HepG2 (cell line): ENCODE measurements around the gene QRICH2. TPM values are rescaled to one million over a fixed set of nuclear protein-coding genes. Genes with fewer than 3 reads are reported as not detected.
A peak's percentile ranks its signal among the peaks of the same experiment; 100 is the strongest.

Experiments
- ATAC-seq: fragments of 200-7000 bp; cut with Tn5 transposase; 3 replicates; pipeline ENCODE4 v1.9.1; 2020; ENCODE audit warnings: mild to moderate bottlenecking, moderate library complexity
- BruUV-seq: library from RNA; stranded (reverse); fragments of 400-500 nt; replicated peaks from 2 replicates; lab custom pipeline; 2021; lab: Mats Ljungman, UMichigan
- CTCF ChIA-PET: fragments of 300-600 bp; formaldehyde crosslinking; extraction: SDS; loops from one replicate; lab custom pipeline; 2021; ENCODE audit warnings: low total read pairs, inconsistent platforms, low intra/inter-chr PET ratio; lab: Yijun Ruan, JAX
- POLR2A ChIA-PET: fragments of 350-600 bp; sonication (Branson Sonifier 250); formaldehyde crosslinking; loops from one replicate; lab custom pipeline; 2020; ENCODE audit warnings: antibody characterized with exemption, inconsistent platforms; lab: Yijun Ruan, JAX
- DNase-seq: peaks from one replicate; pipeline ENCODE4 v3.0.0-alpha.2; 2015; ENCODE audit warnings: low spot score
- FAIRE-seq: peaks from 3 replicates; lab custom pipeline; 2011; peaks lifted over from hg19 to GRCh38; lab: Jason Lieb, UNC
- H2AFZ ChIP-seq: one replicate; pipeline ENCODE4 v1.6.1; 2011; ENCODE audit warnings: low read length, inconsistent platforms
- H3K27ac ChIP-seq: fragments of 300-600 bp; 3 replicates; pipeline ENCODE4 v1.8.0; 2011; ENCODE audit warnings: mixed run types, mild to moderate bottlenecking, mixed read lengths, low read length, inconsistent platforms; ENCODE audit not compliant: insufficient read depth; ENCODE audit errors: extremely low read length
- H3K27me3 ChIP-seq, 2 experiments: fragments of 200-600 bp in 1 of 2; 2 replicates in 1 of 2; 3 replicates in 1 of 2; pipeline versions ENCODE4 v1.6.0 to v1.8.0; 2011; ENCODE audit warnings: low read length in 2 of 2, mild to moderate bottlenecking in 2 of 2, moderate library complexity in 2 of 2, inconsistent platforms in 1 of 2; ENCODE audit not compliant: insufficient read depth in 2 of 2, control insufficient read depth in 1 of 2
- H3K36me3 ChIP-seq, 2 experiments: fragments of 200-600 bp in 1 of 2; replicated peaks in 1 of 2; 2 replicates in 1 of 2; 3 replicates in 1 of 2; pipeline versions ENCODE4 v1.5.1 to v1.8.0; 2011; ENCODE audit warnings: low read length in 2 of 2, inconsistent platforms in 1 of 2; ENCODE audit not compliant: insufficient read depth in 2 of 2, control insufficient read depth in 1 of 2
- H3K4me1 ChIP-seq: 2 replicates; pipeline ENCODE4 v1.5.1; 2012; ENCODE audit warnings: low read length, inconsistent platforms; ENCODE audit not compliant: insufficient read depth
- H3K4me2 ChIP-seq: 2 replicates; pipeline ENCODE4 v1.6.0; 2011; ENCODE audit warnings: low read depth, low read length, inconsistent platforms
- H3K4me3 ChIP-seq, 3 experiments: fragments of 200-600 bp in 1 of 3; sonication (generic), shearing (Covaris generic) in 1 of 3; replicated peaks in 1 of 3; 2 replicates each; pipeline ENCODE4 v1.5.1; 2011 to 2016; ENCODE audit warnings: low read length in 3 of 3, inconsistent platforms in 2 of 3, low read depth in 2 of 3, mild to moderate bottlenecking in 2 of 3, control low read depth in 1 of 3, mixed read lengths in 1 of 3; ENCODE audit not compliant: insufficient read depth in 1 of 3
- H3K79me2 ChIP-seq: one replicate; pipeline ENCODE4 v1.6.1; 2011; ENCODE audit warnings: low read length, inconsistent platforms; ENCODE audit not compliant: insufficient read depth
- H3K9ac ChIP-seq: 2 replicates; pipeline ENCODE4 v1.6.0; 2011; ENCODE audit warnings: mild to moderate bottlenecking, low read depth, low read length, inconsistent platforms; ENCODE audit not compliant: insufficient read depth
- H3K9me3 ChIP-seq: 2 replicates; pipeline ENCODE4 v1.5.1; 2012; ENCODE audit warnings: mild to moderate bottlenecking, low read length
- H4K20me1 ChIP-seq: 2 replicates; pipeline ENCODE4 v1.6.0; 2011; ENCODE audit warnings: inconsistent platforms, mild to moderate bottlenecking, low read length, moderate library complexity; ENCODE audit not compliant: insufficient read depth
- ATM ChIP-seq: fragments of 450-650 bp; IDR thresholded peaks from 2 replicates; pipeline ENCODE4 v1.7.1; 2017; ENCODE audit warnings: mild to moderate bottlenecking, borderline replicate concordance
- CENPT ChIP-seq: sonication (generic); formaldehyde crosslinking; IDR thresholded peaks from 2 replicates; pipeline ENCODE4 v1.8.0; 2022; ENCODE audit warnings: low read depth, mild to moderate bottlenecking, moderate library complexity, missing genetic modification reagents
- FOXA1 ChIP-seq, 2 experiments: fragments of 450-650 bp in 1 of 2; sonication (generic) in 1 of 2; formaldehyde crosslinking in 1 of 2; IDR thresholded peaks; 2 replicates each; pipeline versions ENCODE4 v1.4.0 to v1.6.1; 2016 to 2020; ENCODE audit warnings: missing genetic modification reagents in 1 of 2
- FOXP1 ChIP-seq, 2 experiments: fragments of 450-650 bp in 1 of 2; IDR thresholded peaks; 2 replicates each; pipeline ENCODE4 v1.6.1; 2017 to 2018; ENCODE audit warnings: antibody characterized with exemption in 1 of 2
- HNRNPUL1 ChIP-seq: fragments of 200-400 bp; formaldehyde crosslinking; IDR thresholded peaks from 2 replicates; pipeline ENCODE4 v1.6.1; 2017; ENCODE audit warnings: low read depth, mild to moderate bottlenecking, low read length, moderate library complexity
- IKZF1 ChIP-seq: fragments of 450-650 bp; IDR thresholded peaks from 2 replicates; pipeline ENCODE4 v1.7.1; 2016
- KDM2A ChIP-seq: sonication (generic); formaldehyde crosslinking; IDR thresholded peaks from 2 replicates; pipeline ENCODE4 v1.4.0; 2020; ENCODE audit warnings: low read depth, missing genetic modification reagents, borderline replicate concordance
- KLF12 ChIP-seq: sonication (generic); formaldehyde crosslinking; IDR thresholded peaks from 2 replicates; pipeline ENCODE4 v1.4.0; 2020; ENCODE audit warnings: missing genetic modification reagents, borderline replicate concordance
- MEF2D ChIP-seq: sonication (generic); formaldehyde crosslinking; IDR thresholded peaks from 2 replicates; pipeline ENCODE4 v1.5.1; 2020; ENCODE audit warnings: mild to moderate bottlenecking, missing genetic modification reagents
- MTF1 ChIP-seq: sonication (generic); formaldehyde crosslinking; IDR thresholded peaks from 2 replicates; pipeline ENCODE4 v1.5.0; 2020; ENCODE audit warnings: missing genetic modification reagents
- NONO ChIP-seq, 2 experiments: fragments of 450-650 bp in 1 of 2; sonication (generic) in 1 of 2; formaldehyde crosslinking in 1 of 2; IDR thresholded peaks in 1 of 2; conservative IDR thresholded peaks in 1 of 2; 2 replicates each; pipeline versions ENCODE4 v1.6.1 to v1.8.0; 2017 to 2022; ENCODE audit warnings: mild to moderate bottlenecking in 1 of 2, missing genetic modification reagents in 1 of 2, moderate library complexity in 1 of 2
- PHF21A ChIP-seq: sonication (generic); formaldehyde crosslinking; IDR thresholded peaks from 2 replicates; pipeline ENCODE4 v1.5.0; 2020; ENCODE audit warnings: mild to moderate bottlenecking, missing genetic modification reagents
- PLRG1 ChIP-seq: fragments of 450-650 bp; conservative IDR thresholded peaks from 2 replicates; pipeline ENCODE4 v1.6.1; 2016
- TBP ChIP-seq: sonication (generic); formaldehyde crosslinking; IDR thresholded peaks from 2 replicates; pipeline ENCODE4 v1.5.0; 2020; ENCODE audit warnings: missing genetic modification reagents
- ZFP90 ChIP-seq: sonication (generic); formaldehyde crosslinking; IDR thresholded peaks from 2 replicates; pipeline ENCODE4 v1.8.0; 2022; ENCODE audit warnings: missing genetic modification reagents, mild to moderate bottlenecking, inconsistent platforms, borderline replicate concordance
- ZMYM4 ChIP-seq: sonication (generic); formaldehyde crosslinking; IDR thresholded peaks from 2 replicates; pipeline ENCODE4 v1.8.1; 2023; ENCODE audit warnings: mild to moderate bottlenecking, missing genetic modification reagents
- ZNF282 ChIP-seq: fragments of 450-650 bp; IDR thresholded peaks from 2 replicates; pipeline ENCODE4 v1.6.1; 2018; ENCODE audit not compliant: partially characterized antibody
- ZNF619 ChIP-seq: sonication (generic); formaldehyde crosslinking; IDR thresholded peaks from 2 replicates; pipeline ENCODE4 v1.4.0; 2020; ENCODE audit warnings: mild to moderate bottlenecking, missing genetic modification reagents
- ZNF703 ChIP-seq: sonication (generic); formaldehyde crosslinking; IDR thresholded peaks from 2 replicates; pipeline ENCODE4 v1.5.1; 2020; ENCODE audit warnings: missing genetic modification reagents, mild to moderate bottlenecking, moderate library complexity, borderline replicate concordance
- ZNF768 ChIP-seq: sonication (generic); formaldehyde crosslinking; IDR thresholded peaks from 2 replicates; pipeline ENCODE4 v1.4.0; 2020; ENCODE audit warnings: missing genetic modification reagents
- WGBS: methylation state at CpG from one replicate; pipeline ENCODE4 v1.1.6; 2017; ENCODE audit warnings: low lambda C conversion rate; 5-methylcytosine and 5-hydroxymethylcytosine counted together
- in situ Hi-C: cut with HindIII; loops from 2 replicates; pipeline ENCODE4 v1.10.0; 2017; ENCODE audit warnings: low pct_unique_long_range_greater_than_20kb; ENCODE audit not compliant: extremely low pct_ligation_motif_present
- intact Hi-C: fragments of 100-400 bp; cut with micrococcal nuclease; formaldehyde crosslinking; loops from one replicate; pipeline ENCODE4 v1.10.0; 2022; ENCODE audit not compliant: unreplicated experiment
- polyA plus RNA-seq, 8 experiments: library from polyadenylated mRNA; depleted of rRNA in 3 of 8; stranded (reverse) in 7 of 8; unstranded in 1 of 8; fragments of >200 nt; fragmentation: Illumina TruSeq in 4 of 8; extraction: Trizol in 4 of 8; gene quantifications; 2 replicates each; pipeline versions ENCODE4 v1.2.1 to v1.2.3, GENCODE V29; 2011 to 2016; ENCODE audit warnings: low read depth in 4 of 8, missing spikeins in 1 of 8, mixed read lengths in 1 of 8; ENCODE audit not compliant: insufficient read depth in 1 of 8
- total RNA-seq, 5 experiments: library from RNA; depleted of rRNA; stranded (reverse); fragments of >200 nt; fragmentation: Illumina TruSeq; extraction: Trizol; gene quantifications; 2 replicates each; pipeline ENCODE4 v1.2.3, GENCODE V29; 2016; ENCODE audit warnings: low read depth in 1 of 5
- TF ChIP-seq, protein P1 (sequence below): fragments of 450-650 bp; IDR thresholded peaks from 2 replicates; pipeline ENCODE4 v1.6.1; 2016

QRICH2 gene
- total and polyA plus RNA-seq, 2 of the 13 experiments (the other 11 are each of a cell fraction or from before 2014, with no cell fraction given), result 3.7 to 5.7 TPM

DNA sequence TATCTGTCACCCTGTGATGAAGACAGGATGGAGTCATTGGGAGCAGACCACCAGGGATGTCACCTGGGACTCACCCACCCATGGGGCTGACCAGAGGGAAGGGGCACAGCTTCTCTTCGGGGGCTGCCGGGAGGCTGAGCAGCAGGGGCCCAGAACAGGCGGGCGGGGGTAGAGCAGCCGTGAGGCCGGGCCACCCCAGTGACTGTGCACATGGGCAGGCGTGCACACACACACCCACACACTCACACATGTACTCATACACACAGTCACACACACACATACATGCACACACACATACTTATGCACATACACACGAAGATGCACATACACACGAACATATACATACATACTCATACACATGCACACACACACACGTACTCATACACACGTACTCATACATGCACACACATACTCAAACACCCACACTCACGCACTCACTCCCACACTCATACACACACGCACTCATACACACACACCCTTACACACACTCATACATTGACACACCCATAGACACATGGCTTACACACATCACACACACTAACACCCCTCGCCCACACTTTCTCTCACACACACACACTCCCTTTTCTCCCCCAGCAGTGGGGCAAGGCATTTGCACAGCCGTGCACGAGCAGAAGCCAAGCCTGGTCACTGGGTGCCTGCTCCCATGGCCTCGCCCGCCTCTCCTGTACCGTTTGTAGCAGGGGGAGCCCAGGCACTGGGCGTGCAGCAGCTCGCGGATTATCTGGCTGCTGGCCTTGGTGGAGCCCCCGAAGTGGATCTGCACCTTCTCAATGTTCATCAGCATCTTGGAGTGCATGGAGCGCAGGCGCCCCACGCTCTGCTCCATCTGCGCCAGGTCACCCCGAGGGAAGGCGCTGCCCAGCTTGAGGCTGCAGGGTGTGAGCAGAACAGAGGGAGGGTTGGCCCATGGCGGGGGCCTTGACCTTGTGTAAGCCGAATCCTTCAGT, 30.5 kb downstream of the QRICH2 start:
- no peak for FAIRE-seq
- H3K27ac ChIP-seq, result no peak overlapping the region
- no peak overlapping the region for H3K4me3 ChIP-seq
- no peak overlapping the region for H3K9ac ChIP-seq
- no peaks in the 10 kb centered on the region for H3K79me2 ChIP-seq
- peaks cover 16% of the 10 kb centered on the region; the same call in 1 of the 2 replicates for H3K4me1 ChIP-seq
- no peaks in the 10 kb centered on the region for H3K9me3 ChIP-seq
- H4K20me1 ChIP-seq, result no peaks in the 10 kb centered on the region
- CTCF ChIA-PET, result no interaction called here
- no peak overlapping the region for H2AFZ ChIP-seq
- H3K27me3 ChIP-seq, result no peaks in the 10 kb centered on the region
- no peak for ATAC-seq
- H3K4me2 ChIP-seq, result no peak overlapping the region
- DNase-seq, result no peak
- intact Hi-C loops, result loop anchor here (10.0 kb wide), 1 partner anchor 93 kb away; no protein-coding TSS in a partner anchor
- POLR2A ChIA-PET, result no interaction called here
- in situ Hi-C loops, result loop anchor here (5.0 kb wide), 1 partner anchor 155 kb away; no protein-coding TSS in a partner anchor
- no TSS peak for BruUV-seq
- 88% methylated on average over 25 of the region's 31 CpGs for WGBS
- H3K36me3 ChIP-seq, result no peaks in the 10 kb centered on the region
- no peak for TF ChIP-seq HNRNPUL1
- peak; percentile 79; the same call in 1 of the 2 replicates for TF ChIP-seq PLRG1
- 0 out of 2 replicates have a peak, but pooled peaks have one; percentile 61 for TF ChIP-seq IKZF1
- no peak for TF ChIP-seq ZFP90 (CRISPR knock-in tag)
- TF ChIP-seq ZNF619 (CRISPR knock-in tag), result no peak
- 0 out of 2 replicates have a peak, but pooled peaks have one; percentile 86 for TF ChIP-seq NONO (IDR thresholded peaks at IDR 0.05)
- no peak for TF ChIP-seq NONO (CRISPR knock-in tag; conservative IDR thresholded peaks at IDR 0.05)
- no peak for TF ChIP-seq PHF21A (CRISPR knock-in tag)
- no peak for TF ChIP-seq MEF2D (CRISPR knock-in tag)
- no peak for TF ChIP-seq MTF1 (CRISPR knock-in tag)
- TF ChIP-seq ZMYM4 (CRISPR knock-in tag), result no peak
- no peak for TF ChIP-seq KDM2A (CRISPR knock-in tag)
- peak; percentile 91 for TF ChIP-seq ZNF282
- TF ChIP-seq, protein P1, sequence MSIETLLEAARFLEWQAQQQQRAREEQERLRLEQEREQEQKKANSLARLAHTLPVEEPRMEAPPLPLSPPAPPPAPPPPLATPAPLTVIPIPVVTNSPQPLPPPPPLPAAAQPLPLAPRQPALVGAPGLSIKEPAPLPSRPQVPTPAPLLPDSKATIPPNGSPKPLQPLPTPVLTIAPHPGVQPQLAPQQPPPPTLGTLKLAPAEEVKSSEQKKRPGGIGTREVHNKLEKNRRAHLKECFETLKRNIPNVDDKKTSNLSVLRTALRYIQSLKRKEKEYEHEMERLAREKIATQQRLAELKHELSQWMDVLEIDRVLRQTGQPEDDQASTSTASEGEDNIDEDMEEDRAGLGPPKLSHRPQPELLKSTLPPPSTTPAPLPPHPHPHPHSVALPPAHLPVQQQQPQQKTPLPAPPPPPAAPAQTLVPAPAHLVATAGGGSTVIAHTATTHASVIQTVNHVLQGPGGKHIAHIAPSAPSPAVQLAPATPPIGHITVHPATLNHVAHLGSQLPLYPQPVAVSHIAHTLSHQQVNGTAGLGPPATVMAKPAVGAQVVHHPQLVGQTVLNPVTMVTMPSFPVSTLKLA, result peak; percentile 36; the same call in 1 of the 2 replicates
- TF ChIP-seq TBP, result no peak
- TF ChIP-seq FOXA1 (IDR thresholded peaks at IDR 0.05), result no peak; the same call in 1 of the 2 replicates
- TF ChIP-seq FOXA1 (CRISPR knock-in tag; IDR thresholded peaks at IDR 0.05), result no peak
- 0 out of 2 replicates have a peak, but pooled peaks have one; percentile 35 for TF ChIP-seq CENPT (CRISPR knock-in tag)
- peak; percentile 67; the same call in 1 of the 2 replicates for TF ChIP-seq FOXP1 (IDR thresholded peaks at IDR 0.05)
- TF ChIP-seq FOXP1 (CRISPR knock-in tag; IDR thresholded peaks at IDR 0.05), result no peak
- no peak for TF ChIP-seq ZNF703 (CRISPR knock-in tag)
- peak; percentile 80; the same call in 1 of the 2 replicates for TF ChIP-seq ATM
- no peak for TF ChIP-seq KLF12 (CRISPR knock-in tag)
- TF ChIP-seq ZNF768 (CRISPR knock-in tag), result peak; percentile 46; the same call in 1 of the 2 replicates
